Islet precursor cell (in vitro differentiated cells): ENCODE data around the gene C15orf39.
"Not testable (repeated sequence)": the region's sequence is repeated elsewhere in the genome, so short reads cannot be mapped to it uniquely, and the experiment has no call there.

Experiments
- DNase-seq: peaks from one replicate; pipeline ENCODE4 v3.0.0-alpha.2; 2018

C15orf39 gene

DNA sequence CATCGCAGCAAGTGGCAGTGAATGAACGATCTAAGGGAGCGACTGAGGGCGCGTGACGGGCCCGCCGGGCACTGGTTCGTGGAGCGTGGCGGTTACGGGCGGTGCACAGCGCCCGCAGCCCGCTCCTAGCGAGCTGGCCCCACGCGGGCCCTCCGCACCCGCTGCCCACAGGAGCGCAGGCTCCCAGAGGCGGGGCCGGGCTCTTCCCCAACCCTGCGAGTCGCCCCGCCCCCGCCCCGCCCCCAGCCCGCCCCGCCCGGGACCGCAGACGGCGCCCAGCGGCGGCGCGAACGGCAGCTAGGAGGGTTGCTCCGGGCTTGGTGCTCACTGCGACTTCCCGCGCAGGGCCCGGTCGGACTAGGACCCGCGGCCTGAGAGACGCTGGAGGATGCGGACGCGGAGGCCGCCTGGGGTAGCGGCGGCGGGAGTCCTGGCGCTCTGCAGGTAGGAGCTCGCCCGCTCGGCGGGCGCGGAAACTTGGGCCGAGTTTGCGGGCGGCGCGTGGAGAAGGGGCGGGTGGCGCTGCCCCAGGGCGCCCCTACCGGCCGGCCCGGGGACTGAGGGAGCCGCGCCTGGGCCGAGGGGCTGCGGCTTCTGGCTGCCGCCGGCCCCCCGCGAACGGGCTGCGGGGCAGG, at the start of gene C15orf39:
Gene C15orf39 (plus strand): TSS at position 267 of the 635 bp plus-strand sequence. CDS start 4,167 bp downstream, outside the sequence.
- peak; percentile 90 for DNase-seq

- no peak for DNase-seq
Observed at GRCh38 chr15:75152382-75153079, 49.2 kb upstream of the C15orf39 start.

DNA sequence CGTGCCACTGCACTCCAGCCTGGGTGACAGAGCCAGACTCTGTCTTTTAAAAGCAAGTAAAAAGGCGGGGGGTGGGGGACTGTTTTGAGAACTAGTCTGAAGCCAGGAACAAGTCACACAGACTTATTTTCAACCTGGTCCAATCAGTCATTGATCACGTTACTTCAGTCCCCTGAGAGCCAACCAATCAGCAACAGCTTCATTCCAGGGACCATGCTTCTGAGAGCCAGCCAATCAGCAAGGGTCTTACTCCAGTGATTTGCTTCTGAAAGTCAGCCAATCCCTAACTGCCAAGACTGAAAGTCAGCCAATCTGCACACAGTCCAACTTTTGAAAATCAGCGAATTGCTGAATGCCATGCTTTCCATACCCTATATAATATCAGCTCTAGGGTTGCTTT, 48.6 kb upstream of the C15orf39 start:
- no peak for DNase-seq

GRCh38 chr15:75153565-75154276, 48.0 kb upstream of the C15orf39 start:
- no peak for DNase-seq

DNA sequence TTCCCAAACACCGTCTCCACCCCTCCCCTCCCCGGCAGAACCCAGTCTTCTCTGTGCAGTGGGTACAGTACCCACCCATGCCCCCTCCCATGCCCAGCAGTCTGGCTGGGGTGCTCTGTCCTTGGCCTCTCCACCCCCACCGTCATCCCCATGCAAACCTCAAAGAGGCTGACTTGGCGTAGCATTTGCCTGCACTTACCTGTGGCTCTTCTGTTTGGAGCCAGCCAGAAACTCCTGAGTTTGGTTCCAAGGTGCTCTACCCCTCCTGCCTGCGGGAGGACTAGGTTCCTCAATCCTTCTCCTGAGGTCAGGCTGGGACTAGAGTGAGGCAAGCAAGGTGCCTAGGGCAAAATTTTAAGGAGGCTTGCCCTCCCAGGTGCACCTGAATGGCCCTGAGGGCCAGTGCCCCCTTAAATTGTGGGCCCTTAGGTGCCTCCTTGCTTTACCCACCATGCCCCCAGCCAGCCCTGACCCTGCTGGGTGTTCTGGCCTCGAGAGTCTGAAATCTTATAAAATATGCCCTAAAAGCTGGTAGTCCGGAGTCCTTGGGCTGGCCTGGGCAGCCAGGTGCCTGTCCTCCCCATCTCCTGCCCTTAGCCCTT, 47.1 kb upstream of the C15orf39 start:
- no peak for DNase-seq

DNA sequence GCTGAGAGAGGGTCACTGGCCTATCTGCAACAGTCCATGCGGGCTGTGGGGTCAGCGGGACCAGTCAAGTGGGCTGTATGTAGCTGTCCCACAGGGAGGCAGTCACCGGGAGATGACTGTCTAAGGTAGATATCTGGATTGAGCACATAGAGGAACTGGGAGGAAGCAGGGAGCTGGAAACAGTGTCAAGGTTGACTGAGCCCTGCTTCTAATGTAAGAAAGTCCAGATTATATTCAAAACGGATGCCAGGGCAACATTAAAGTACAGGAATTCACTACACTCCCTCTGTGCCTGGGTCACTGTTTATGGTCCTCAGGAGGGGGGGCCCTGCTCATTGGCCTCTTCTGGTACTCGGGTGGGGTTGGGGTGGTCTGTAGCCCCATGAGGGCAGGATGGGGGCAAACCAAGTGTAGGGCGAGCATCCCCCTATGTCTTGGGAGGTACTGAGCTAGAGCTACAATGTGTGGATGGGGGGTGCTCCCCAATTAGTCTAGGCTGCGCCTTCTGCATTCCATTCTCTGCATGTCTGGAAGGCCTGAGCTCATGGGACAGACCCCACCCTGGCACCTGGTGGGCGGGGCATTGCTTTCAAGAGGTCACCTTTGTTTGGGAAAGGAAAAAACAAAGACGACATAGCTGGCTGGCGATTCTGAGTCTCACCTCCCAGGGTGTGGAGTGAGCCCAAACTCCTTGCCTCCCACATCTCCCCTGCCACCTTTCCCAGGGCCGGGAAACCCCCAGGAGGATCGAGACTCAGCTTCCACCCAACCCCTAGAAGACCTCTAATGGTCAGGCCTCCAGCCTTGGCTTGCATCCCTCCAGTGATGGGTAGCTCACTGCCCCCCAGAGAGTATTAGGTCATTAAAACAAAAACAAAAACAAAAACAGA, 45.1 kb upstream of the C15orf39 start:
- DNase-seq, result no peak

GRCh38 chr15:75158402-75158801, 43.3 kb upstream of the C15orf39 start:
- no peak for DNase-seq

DNA sequence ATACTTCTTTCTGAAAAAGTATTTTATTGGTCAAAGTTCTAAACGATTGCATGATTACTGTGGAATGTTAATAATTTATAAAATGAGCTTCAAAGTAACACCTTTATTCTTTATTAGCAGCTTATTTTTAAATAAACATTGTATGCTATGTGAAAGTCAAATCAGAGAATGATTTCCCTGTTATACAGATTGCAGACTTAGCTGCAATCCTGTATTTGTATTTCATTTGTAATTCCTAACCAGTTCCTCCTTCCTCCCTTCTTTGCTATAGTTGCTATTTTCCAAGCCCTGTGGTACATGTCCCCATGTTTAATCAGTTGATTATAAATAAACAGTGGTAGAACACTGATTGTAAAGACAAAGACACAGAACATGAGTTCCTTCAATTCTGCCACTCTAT, 42.4 kb upstream of the C15orf39 start:
- DNase-seq, result no peak

DNA sequence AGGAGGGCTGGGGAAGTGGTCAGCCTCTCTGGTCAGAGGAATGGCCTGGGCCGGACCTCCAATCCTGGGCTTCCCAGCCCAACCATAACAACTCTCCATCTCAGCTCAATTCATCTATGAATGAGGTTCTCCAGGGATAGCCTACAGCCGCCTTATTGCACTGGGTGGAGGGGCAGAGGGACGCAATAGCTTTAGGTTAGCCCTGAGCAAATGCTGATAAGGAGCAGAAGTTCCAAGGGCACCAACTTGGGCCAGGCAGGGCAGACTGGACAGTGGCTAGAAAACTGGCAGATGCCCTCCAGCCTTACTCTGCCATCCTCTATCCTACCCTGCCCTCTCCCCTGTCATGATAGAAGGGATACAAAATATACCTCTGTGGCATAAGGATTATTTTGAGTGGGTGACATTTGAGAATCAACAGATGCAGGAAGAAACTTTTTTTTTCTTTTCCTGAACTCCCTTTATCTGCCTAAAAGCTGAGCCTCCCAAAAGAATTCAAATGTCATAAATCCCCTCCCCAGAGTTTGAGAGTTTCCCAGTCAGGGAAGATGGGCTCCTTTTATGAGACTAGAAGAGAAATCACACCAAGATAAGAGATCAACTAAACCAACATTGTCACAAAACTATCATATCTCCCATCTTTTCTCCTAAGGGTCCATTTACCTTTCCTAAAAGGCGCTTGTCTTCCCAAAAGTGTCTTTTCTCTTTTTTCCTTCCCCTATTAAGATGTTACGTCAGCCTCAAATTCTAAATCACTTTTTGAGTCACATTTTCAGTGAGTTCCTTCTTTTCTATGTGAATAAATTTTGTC, 40.4 kb upstream of the C15orf39 start:
- DNase-seq, result no peak

DNA sequence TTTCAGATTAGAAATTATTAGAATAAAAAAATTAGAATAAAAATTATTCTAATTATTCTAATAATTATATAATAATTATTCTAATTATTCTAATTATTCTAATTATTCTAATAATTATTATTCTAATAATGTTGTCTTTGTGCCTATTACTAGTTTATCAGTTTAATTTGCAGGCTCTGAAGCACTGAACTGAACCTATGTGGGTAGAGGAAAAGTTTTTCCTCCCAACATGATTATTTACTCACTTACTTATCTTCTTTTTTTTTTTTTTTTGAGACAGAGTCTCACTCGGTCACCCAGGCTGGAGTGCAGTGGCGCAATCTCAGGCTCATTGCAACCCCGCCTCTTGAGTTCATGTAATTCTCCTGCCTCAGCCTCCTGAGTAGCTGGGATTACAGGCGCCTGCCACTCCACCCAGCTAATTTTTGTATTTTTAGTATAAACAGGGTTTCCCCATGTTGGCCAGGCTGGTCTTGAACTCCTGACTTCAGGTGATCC, 39.7 kb upstream of the C15orf39 start:
- no peak for DNase-seq

DNA sequence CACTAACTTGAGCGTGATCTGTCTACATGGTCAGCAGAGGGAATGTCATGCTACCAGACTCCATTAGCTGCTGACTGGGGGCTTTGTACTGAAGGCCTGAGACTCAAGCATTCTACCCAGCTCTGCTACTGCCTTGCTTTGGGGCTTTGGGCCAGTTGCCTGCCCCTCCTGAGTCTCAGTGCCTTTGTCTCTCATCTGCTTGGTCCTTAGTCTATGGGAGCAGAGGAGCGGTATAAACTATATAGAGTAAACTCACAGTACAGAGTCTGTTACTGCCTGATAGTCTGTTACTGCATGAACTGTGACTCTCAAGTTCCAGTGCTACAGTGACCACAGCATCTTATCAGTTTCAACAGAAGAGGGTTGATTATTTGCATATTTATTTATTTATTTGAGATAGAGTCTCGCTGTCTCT, 38.5 kb upstream of the C15orf39 start:
- no peak for DNase-seq

DNA sequence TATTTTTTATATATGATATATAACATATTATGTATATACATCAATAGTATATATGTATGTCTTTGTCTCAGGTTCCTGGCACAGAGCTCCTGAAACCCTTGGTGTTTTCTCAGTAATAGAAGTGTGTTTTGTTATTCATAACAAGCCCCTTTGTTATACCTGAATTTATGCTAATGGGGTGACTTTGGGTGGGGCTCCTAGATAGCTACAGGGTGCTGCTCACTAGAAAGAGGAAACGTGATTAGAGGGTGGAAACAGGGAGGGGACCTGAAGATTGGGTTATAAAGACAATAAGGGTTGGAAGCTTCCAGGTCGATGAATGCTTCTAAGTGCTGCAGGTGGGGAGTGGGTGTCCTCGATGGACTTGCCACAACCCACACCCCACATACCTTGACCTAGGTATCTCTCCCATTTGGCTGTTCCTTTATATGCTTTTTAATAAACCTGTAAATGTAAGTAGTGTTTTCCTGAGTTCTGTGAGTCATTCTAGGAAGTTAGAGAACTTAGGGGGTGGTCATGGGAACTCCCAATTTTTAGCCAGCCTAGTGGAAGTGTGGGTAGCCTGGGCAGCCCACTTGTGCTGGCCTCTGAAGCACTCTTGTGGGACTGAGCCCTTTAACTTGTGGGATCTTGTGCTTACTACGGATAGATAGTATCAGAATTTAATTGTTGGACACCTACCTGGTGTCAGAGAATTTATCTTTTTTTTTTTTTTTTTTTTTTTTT, 36.9 kb upstream of the C15orf39 start:
- no peak for DNase-seq

DNA sequence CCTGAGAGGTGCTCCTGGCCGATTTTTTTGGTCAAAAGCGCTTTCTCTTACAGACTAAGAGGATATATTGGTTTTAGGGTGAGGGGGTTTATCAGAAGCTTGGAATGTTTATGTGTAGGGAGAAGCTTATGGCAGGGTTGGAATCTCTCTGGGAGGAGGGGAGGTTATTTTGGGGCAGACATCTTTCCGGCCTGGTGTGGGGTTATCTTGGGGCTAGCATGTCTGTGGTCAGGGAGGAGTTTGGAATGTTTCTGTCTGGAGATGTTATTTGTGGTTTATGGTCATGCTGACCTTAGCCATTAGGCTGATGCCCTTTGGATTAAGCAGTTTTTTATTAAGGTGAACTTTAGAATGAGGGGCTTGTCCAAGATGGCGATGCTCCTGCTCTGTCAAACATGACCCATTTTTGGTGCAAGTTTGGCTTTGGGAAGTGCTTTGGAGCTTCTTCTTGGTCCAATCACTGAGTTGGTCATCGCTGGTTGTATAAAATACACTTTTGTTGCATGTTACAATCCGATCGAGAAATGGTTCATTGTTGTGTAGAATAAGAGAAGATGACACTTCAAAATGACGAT, 35.1 kb upstream of the C15orf39 start:
- not testable (repeated sequence) for DNase-seq

- DNase-seq, result no peak
Observed at GRCh38 chr15:75167588-75168350, 33.9 kb upstream of the C15orf39 start.

DNA sequence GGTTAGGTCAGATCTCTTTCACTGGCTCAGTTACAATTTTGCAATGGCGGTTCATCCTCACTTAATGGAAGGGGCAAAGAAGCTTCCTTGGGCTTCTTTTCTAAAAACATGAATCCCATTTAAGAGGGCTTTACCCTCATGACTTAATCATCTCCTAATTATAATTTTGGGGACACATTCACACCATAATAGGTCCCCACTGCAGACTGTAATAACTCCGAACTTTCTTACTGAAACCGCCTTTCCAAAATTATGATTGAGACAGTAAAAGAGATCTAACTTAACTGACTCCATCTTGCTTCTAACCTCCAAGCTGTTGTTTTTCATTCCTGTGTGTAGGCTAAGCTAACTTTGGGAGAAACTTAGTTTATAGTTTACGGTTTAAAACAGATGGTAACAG, 33.3 kb upstream of the C15orf39 start:
- DNase-seq, result no peak

DNA sequence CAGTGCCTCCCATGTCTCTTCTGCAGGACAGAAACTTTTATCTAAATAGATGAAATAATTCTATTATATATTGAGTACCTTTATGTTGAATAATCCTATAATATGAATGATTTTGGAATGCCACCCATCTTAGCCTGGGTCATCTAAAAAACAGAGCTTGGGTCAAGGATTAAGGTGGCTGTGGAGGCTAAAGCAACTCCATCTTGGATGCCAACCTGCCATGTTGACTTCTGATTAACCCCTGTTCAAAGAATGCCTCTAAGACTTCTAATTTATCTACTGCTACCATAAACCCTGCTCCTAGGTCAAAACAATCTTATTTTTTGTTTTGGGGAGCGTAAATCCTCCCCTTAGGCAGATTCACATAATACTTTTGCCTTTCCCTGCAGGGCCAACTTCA, 31.5 kb upstream of the C15orf39 start:
- no peak for DNase-seq

DNA sequence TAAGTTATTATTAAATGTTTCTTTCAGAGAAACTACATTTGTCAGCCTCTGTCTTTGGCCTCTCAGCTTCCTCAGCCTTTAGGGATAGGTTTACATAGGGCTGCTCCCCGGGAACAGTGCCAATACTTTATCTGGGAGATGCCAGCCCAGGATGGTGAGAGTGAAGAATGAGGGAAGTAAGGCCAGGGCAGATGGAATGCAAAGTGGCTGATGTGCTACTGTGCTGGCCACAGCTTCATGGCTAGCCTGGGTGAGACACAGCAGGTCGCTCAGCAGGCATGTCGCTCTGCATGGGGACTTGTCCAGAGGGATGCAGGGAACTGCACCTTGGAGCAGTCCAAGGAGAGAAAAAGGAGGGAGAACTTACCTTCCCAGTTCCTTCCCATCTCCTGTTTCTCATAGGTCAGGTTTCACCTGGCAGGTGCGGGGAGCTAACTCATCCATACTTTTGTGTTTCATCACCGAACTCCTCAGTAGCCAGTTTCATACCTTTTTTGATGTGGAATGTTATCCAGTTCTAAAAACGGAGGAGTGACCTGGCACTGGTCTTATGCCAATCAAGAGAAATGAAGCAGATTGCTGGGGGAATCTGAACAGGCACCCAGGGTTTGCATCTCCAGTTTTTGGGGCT, 30.9 kb upstream of the C15orf39 start:
- no peak for DNase-seq

DNA sequence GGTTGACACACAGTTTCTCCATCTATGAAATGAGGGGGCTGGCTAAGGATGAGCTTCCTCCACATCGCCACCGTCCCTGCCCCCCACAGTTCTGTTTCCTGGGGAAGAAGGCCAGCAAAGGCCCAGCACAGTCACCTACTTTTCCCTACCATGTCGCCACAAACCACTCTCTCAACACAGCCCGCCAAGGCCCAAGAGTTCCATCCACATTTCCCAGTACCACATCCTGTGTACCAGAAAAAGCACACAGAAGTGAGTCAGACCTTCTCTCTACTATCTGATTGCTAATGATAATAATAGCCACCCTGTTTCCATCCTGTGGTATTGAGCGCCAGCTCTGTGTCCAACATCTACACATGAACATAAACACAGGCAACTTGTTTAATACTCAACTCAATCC, 30.3 kb upstream of the C15orf39 start:
- no peak for DNase-seq

DNA sequence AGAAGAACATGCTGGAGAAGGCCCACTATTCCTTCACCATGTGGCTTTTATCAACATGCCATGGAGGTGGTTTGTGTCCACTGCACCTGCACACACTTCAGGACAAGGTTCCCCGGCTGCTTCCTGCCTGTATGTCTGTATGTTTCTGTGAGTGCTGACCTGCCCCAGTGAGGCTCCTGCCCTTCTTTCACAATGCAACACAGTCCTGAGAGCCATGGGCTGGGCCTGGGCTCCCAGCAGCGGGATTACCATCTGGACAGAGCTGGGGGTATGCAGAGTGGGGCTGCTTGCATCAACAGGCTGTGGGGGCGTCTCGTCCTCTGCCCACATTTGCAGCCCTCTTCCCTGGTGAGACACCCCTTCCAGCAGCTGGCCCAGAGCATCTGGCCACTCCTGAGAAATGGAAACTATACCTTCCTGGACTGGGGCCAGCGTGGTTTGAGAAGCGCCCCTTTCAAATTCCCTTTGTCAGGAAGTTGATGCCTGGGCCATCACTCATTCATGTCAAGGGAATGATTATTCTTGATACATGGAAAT, 29.3 kb upstream of the C15orf39 start:
- DNase-seq, result no peak
